ENCODE data around the gene FOXL2. TPM values are rescaled to one million over a fixed set of nuclear protein-coding genes. Genes with fewer than 3 reads are reported as not detected.

Gene FOXL2
- total and polyA plus RNA-seq, 2 of the 13 experiments (the other 11 are each of a cell fraction or from before 2014, with no cell fraction given), result not detected

- TF ChIP-seq ZNF142 (CRISPR knock-in tag; IDR thresholded peaks at IDR 0.05), result no peak
- TF ChIP-seq ZKSCAN8 (CRISPR knock-in tag; IDR thresholded peaks at IDR 0.05; ENCODE audit: borderline replicate concordance), result 0 out of 2 replicates have a peak, but pooled peaks have one; percentile 29
- TF ChIP-seq ZNF350 (CRISPR knock-in tag; IDR thresholded peaks at IDR 0.05; ENCODE audit: borderline replicate concordance, low read depth), result 0 out of 2 replicates have a peak, but pooled peaks have one; percentile 7
- no peak for TF ChIP-seq FOXA1 (IDR thresholded peaks at IDR 0.05)
- peak; percentile 83 for TF ChIP-seq FOXA1 (CRISPR knock-in tag; IDR thresholded peaks at IDR 0.05)
- TF ChIP-seq RCOR2 (CRISPR knock-in tag; IDR thresholded peaks at IDR 0.05), result 0 out of 2 replicates have a peak, but pooled peaks have one; percentile 34
Measured at GRCh38 chr3:138914870-138915502, 32.0 kb downstream of the FOXL2 start (continued).

- intact Hi-C loops (cut with micrococcal nuclease; ENCODE audit: unreplicated experiment), result loop anchor here (2.0 kb wide), 1 partner anchor 51 kb away; no protein-coding TSS in a partner anchor
- POLR2A ChIA-PET, result interaction anchor here (4.1 kb wide), 1 partner anchor 50 kb away, joined by 57 read pairs; no protein-coding TSS in a partner anchor
- Histone ChIP-seq H3K27me3 (ENCODE audit: control insufficient read depth in 1 of 2, insufficient read depth in 2 of 2, low read length in 2 of 2) (no peaks in the 10 kb centered on the region; a peak in 1 of 5 replicates), H3K27ac (ENCODE audit: extremely low read length, insufficient read depth, low read length) (no peak overlapping the region), H2AFZ (ENCODE audit: low read length) (no peak overlapping the region), H4K20me1 (ENCODE audit: insufficient read depth, low read length) (no peaks in the 10 kb centered on the region), H3K9me3 (ENCODE audit: low read length) (no peaks in the 10 kb centered on the region), H3K4me2 (ENCODE audit: low read depth, low read length) (no peak overlapping the region), H3K4me1 (ENCODE audit: insufficient read depth, low read length) (peaks cover 15% of the 10 kb centered on the region), H3K36me3 (replicated peaks in 1 of 2; ENCODE audit: control insufficient read depth in 1 of 2, insufficient read depth in 2 of 2, low read length in 2 of 2) (no peaks in the 10 kb centered on the region), H3K9ac (ENCODE audit: insufficient read depth, low read depth, low read length) (no peak overlapping the region), H3K4me3 (replicated peaks in 1 of 3; ENCODE audit: insufficient read depth in 1 of 3, low read depth in 2 of 3, low read length in 3 of 3) (no peak overlapping the region), H3K79me2 (ENCODE audit: insufficient read depth, low read length) (no peaks in the 10 kb centered on the region)
- BruUV-seq (replicated peaks), result no TSS peak
- no peak for ATAC-seq
- in situ Hi-C loops (cut with HindIII; ENCODE audit: extremely low pct_ligation_motif_present, low pct_unique_long_range_greater_than_20kb), result no loop called here
- no peak for FAIRE-seq
- 78% methylated on average over 3 of the region's 3 CpGs for WGBS (ENCODE audit: low lambda C conversion rate)
- DNase-seq (ENCODE audit: low spot score), result no peak
- CTCF ChIA-PET (ENCODE audit: low intra/inter-chr PET ratio, low total read pairs), result no interaction called here
- TF ChIP-seq TAF15 (IDR thresholded peaks at IDR 0.05; ENCODE audit: low read depth, low read length, poor library complexity, severe bottlenecking), result no peak
- TF ChIP-seq NFATC3 (CRISPR knock-in tag; IDR thresholded peaks at IDR 0.05), result no peak
- no peak for TF ChIP-seq MAF1 (CRISPR knock-in tag; IDR thresholded peaks at IDR 0.05; ENCODE audit: borderline replicate concordance)
- TF ChIP-seq KLF9 (CRISPR knock-in tag; IDR thresholded peaks at IDR 0.05; ENCODE audit: low read depth), result no peak
- TF ChIP-seq ATF6 (CRISPR knock-in tag; conservative IDR thresholded peaks at IDR 0.05), result no peak
- no peak for TF ChIP-seq ZNF878 (CRISPR knock-in tag; IDR thresholded peaks at IDR 0.05)
- no peak for TF ChIP-seq POLR2AphosphoS5 (IDR thresholded peaks at IDR 0.05; ENCODE audit: low read depth, low read length)
- TF ChIP-seq ELF3 (CRISPR knock-in tag; IDR thresholded peaks at IDR 0.05), result no peak
- no peak for TF ChIP-seq ZNF275 (CRISPR knock-in tag; IDR thresholded peaks at IDR 0.05; ENCODE audit: borderline replicate concordance)
Measured at GRCh38 chr3:138913766-138914165, 33.2 kb downstream of the FOXL2 start.
